ENCODE measurements around the gene RTP3.

The RTP3 gene

GRCh38 chr3:46469680-46470357, 28.0 kb upstream of the RTP3 start:
- no peak for DNase-seq

GRCh38 chr3:46470831-46471230, 26.9 kb upstream of the RTP3 start:
- DNase-seq: no peak

GRCh38 chr3:46471371-46471914, 26.3 kb upstream of the RTP3 start:
- DNase-seq: no peak

GRCh38 chr3:46472736-46473135, 25.0 kb upstream of the RTP3 start:
- no peak for DNase-seq

GRCh38 chr3:46477145-46477544, 20.6 kb upstream of the RTP3 start:
- no peak for DNase-seq

GRCh38 chr3:46477756-46478155, 20.0 kb upstream of the RTP3 start:
- DNase-seq: no peak

- DNase-seq: no peak
Measured at GRCh38 chr3:46478341-46478740, 19.4 kb upstream of the RTP3 start.

- no peak for DNase-seq
Measured at GRCh38 chr3:46479021-46479420, 18.8 kb upstream of the RTP3 start.

- no peak for DNase-seq
Measured at GRCh38 chr3:46479696-46480095, 18.1 kb upstream of the RTP3 start.

- DNase-seq: no peak
Measured at GRCh38 chr3:46480491-46481195, 17.1 kb upstream of the RTP3 start.

GRCh38 chr3:46481636-46482035, 16.1 kb upstream of the RTP3 start:
- no peak for DNase-seq

GRCh38 chr3:46482632-46483350, 15.0 kb upstream of the RTP3 start:
- DNase-seq: no peak

GRCh38 chr3:46483825-46484224, 14.0 kb upstream of the RTP3 start:
- DNase-seq: no peak

GRCh38 chr3:46484388-46484787, 13.4 kb upstream of the RTP3 start:
- no peak for DNase-seq

- peak; percentile 70 for DNase-seq
Measured at GRCh38 chr3:46484911-46485778, 12.6 kb upstream of the RTP3 start.

GRCh38 chr3:46485779-46486175, 12.0 kb upstream of the RTP3 start:
- no peak for DNase-seq

GRCh38 chr3:46488735-46489361, 8.9 kb upstream of the RTP3 start:
- DNase-seq: no peak

GRCh38 chr3:46489381-46489780, 8.4 kb upstream of the RTP3 start:
- DNase-seq: no peak

- DNase-seq: no peak
Measured at GRCh38 chr3:46489875-46490274, 7.9 kb upstream of the RTP3 start.

- no peak for DNase-seq
Measured at GRCh38 chr3:46490338-46491084, 7.3 kb upstream of the RTP3 start.
